ENCODE data around the gene TRAM2. TPM values are rescaled to one million over a fixed set of nuclear protein-coding genes. Genes with fewer than 3 reads are reported as not detected.

Gene TRAM2, protein sequence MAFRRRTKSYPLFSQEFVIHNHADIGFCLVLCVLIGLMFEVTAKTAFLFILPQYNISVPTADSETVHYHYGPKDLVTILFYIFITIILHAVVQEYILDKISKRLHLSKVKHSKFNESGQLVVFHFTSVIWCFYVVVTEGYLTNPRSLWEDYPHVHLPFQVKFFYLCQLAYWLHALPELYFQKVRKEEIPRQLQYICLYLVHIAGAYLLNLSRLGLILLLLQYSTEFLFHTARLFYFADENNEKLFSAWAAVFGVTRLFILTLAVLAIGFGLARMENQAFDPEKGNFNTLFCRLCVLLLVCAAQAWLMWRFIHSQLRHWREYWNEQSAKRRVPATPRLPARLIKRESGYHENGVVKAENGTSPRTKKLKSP
- total RNA-seq = 10 to 100 TPM; 21.3 to 27.5 (median 23.7) TPM

DNA sequence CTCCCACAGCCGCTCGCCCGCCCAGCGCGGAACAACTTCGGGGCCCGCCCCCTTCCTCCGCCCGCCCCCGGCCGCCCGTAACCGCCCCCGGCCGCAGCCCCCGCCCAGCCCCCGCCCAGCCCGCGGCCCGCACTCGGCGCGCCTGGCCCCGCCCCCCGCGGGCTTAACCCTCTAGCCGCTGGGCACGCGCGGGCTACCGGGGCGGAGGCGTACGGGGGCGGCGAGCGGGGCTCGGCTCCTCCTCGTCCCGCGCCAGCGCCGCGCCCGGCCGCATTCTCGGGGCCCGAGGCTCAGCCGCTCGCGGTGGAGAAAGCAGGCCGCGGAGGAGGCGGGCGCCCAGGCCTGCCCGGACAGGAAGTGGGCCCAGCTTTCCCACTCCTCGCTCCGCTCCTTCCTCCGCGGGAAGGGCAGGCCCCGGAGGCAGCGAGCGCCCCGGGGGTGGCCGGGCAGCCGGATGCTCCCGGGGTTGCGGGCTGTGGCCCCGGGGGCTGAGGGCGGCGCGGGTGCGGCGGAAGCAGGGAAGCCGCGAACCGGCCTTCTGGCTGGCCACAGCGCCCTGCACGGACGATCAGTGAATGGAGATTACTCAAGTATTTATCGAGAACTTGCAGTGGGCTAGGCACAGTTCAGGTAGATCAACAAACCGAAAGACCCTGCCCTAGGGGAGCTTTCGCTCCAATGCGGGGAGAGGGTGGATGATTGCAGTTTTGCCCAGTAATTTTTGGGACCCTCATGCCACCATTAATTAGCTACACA lies at the start of gene TRAM2:
Gene TRAM2 (minus strand): TSS at position 39 of the 756 bp plus-strand sequence. CDS start 145 bp downstream, outside the sequence.
- peaks cover 0 to 51% (median 33%) of the 10 kb centered on the region in 4 donors for H3K4me1 ChIP-seq
- H3K9me3 ChIP-seq = no peaks in the 10 kb centered on the region
- peak; percentile 31 to 40 for TF ChIP-seq POLR2A (IDR thresholded peaks at IDR 0.05)
- TF ChIP-seq, protein P1, sequence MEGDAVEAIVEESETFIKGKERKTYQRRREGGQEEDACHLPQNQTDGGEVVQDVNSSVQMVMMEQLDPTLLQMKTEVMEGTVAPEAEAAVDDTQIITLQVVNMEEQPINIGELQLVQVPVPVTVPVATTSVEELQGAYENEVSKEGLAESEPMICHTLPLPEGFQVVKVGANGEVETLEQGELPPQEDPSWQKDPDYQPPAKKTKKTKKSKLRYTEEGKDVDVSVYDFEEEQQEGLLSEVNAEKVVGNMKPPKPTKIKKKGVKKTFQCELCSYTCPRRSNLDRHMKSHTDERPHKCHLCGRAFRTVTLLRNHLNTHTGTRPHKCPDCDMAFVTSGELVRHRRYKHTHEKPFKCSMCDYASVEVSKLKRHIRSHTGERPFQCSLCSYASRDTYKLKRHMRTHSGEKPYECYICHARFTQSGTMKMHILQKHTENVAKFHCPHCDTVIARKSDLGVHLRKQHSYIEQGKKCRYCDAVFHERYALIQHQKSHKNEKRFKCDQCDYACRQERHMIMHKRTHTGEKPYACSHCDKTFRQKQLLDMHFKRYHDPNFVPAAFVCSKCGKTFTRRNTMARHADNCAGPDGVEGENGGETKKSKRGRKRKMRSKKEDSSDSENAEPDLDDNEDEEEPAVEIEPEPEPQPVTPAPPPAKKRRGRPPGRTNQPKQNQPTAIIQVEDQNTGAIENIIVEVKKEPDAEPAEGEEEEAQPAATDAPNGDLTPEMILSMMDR (IDR thresholded peaks at IDR 0.05) = peak in 1 of 5 experiments; percentile 8
- TF ChIP-seq EP300 (IDR thresholded peaks at IDR 0.05) = no peak
- DNase-seq (ENCODE audit: low spot score in 2 of 2) = peak; percentile 68 to 73
- peak within 1 kb of the TSS; percentile 78 to 96 (median 92) for H3K4me3 ChIP-seq
- no peaks in the 10 kb centered on the region for H3K27me3 ChIP-seq
- peak within 1 kb of the TSS; percentile 90 to 99 (median 97) for H3K27ac ChIP-seq
- H3K36me3 ChIP-seq = peaks cover 0 to 15% (median 0%) of the 10 kb centered on the region in 3 donors
- 0 to 1% methylated on average over 27 to 29 of the region's 84 CpGs for whole genome bisulfite sequencing, 2 donors

DNA sequence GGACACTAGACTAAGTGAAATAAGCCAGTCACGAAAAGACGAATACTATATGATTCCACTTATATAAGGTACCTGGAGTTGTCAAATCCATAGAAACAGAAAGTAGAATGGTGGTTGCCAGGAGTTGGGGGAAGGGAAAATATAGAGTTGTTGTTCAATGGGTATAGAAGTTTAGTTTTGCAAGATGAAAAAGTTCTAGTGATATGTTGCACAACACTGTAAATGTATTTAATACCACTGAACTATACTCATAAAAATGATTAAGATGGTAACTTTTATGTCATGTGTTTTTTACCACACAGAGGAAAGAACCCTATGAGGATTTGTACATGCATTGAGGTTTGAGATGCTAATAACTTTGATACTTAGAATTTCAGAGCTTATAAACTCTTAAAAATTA lies 46.0 kb upstream of the TRAM2 start:
- 92 to 97% methylated on average over 2 of the region's 2 CpGs for WGBS, 2 donors
- no peaks in the 10 kb centered on the region for H3K4me1 ChIP-seq
- no peaks in the 10 kb centered on the region for H3K27me3 ChIP-seq
- no peaks in the 10 kb centered on the region for H3K36me3 ChIP-seq
- H3K27ac ChIP-seq = no peak overlapping the region
- no peak overlapping the region for H3K4me3 ChIP-seq
- DNase-seq (ENCODE audit: low spot score in 2 of 2) = no peak
- no peaks in the 10 kb centered on the region for H3K9me3 ChIP-seq
- TF ChIP-seq EP300 (IDR thresholded peaks at IDR 0.05) = no peak
- TF ChIP-seq POLR2A (IDR thresholded peaks at IDR 0.05) = no peak
- TF ChIP-seq, protein P1 (IDR thresholded peaks at IDR 0.05) = no peak

DNA sequence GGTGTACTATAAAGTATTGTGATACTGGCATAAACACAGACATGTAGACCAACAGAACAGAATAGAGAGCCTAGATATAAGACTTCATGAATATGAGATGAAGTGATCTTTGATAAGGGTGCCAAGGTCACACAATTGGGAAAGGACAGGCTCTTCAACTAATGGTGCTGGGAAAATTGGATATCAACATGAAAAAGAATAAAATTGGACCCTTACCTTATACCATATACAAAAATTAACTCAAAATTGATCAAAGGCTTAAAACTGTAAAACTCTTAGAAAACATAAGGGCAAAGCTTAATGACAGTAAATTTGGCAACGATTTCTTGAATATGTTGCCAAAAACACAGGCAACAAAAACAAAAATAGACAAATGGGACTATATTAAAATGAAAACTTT lies 44.8 kb upstream of the TRAM2 start:
- H3K4me1 ChIP-seq = no peaks in the 10 kb centered on the region

DNA sequence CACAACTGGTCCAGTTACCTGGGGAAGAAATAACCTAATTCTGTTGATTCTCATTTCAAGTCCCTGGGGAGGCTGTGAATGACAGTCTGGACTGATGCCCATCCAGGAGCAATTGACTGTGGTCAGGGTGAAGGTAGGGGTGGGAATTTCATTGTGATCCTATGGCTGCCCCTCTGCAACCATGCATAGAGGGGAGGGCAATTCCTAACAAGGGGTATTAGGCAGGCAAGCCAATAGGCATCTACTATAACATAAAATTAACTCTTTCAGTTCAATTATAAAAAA lies 44.0 kb upstream of the TRAM2 start:
- TF ChIP-seq POLR2A (IDR thresholded peaks at IDR 0.05) (no peak), EP300 (IDR thresholded peaks at IDR 0.05) (no peak)
- TF ChIP-seq, protein P1 (IDR thresholded peaks at IDR 0.05) = no peak
- no peak for DNase-seq (ENCODE audit: low spot score in 2 of 2)
- H3K27me3 ChIP-seq = no peaks in the 10 kb centered on the region

More for the DNA sequence above, 44.8 kb upstream of the TRAM2 start:
- no peaks in the 10 kb centered on the region for H3K9me3 ChIP-seq
- no peak overlapping the region for H3K4me3 ChIP-seq
- H3K27ac ChIP-seq = no peak overlapping the region
- no peaks in the 10 kb centered on the region for H3K27me3 ChIP-seq
- 72 to 88% methylated on average over 1 of the region's 1 CpG for WGBS, 2 donors
- H3K36me3 ChIP-seq = no peaks in the 10 kb centered on the region
- DNase-seq (ENCODE audit: low spot score in 2 of 2) = no peak
- no peak for TF ChIP-seq EP300 (IDR thresholded peaks at IDR 0.05)
- TF ChIP-seq POLR2A (IDR thresholded peaks at IDR 0.05) = no peak
- TF ChIP-seq, protein P1 (IDR thresholded peaks at IDR 0.05) = no peak

More for the DNA sequence above, 44.0 kb upstream of the TRAM2 start:
- H3K4me1 ChIP-seq = no peaks in the 10 kb centered on the region
- H3K4me3 ChIP-seq = no peak overlapping the region
- H3K9me3 ChIP-seq = no peaks in the 10 kb centered on the region
- no peak overlapping the region for H3K27ac ChIP-seq
- H3K36me3 ChIP-seq = no peaks in the 10 kb centered on the region

All from tibial nerve (tissue), 4 donors.